Measurements from ENCODE around the gene RUBCNL. TPM values are rescaled to one million over a fixed set of nuclear protein-coding genes. Genes with fewer than 3 reads are reported as not detected.

Gene RUBCNL
- polyA plus RNA-seq, 4 donors = 1.6 to 2.4 (median 2.1) TPM

GRCh38 chr13:46313432-46314257 lies 73.4 kb downstream of the RUBCNL start:
- no peak for DNase-seq (ENCODE audit: low read depth in 4 of 4, low spot score in 3 of 4)

GRCh38 chr13:46313024-46313423 lies 74.0 kb downstream of the RUBCNL start:
- no peak for DNase-seq (ENCODE audit: low read depth in 4 of 4, low spot score in 3 of 4)

DNA sequence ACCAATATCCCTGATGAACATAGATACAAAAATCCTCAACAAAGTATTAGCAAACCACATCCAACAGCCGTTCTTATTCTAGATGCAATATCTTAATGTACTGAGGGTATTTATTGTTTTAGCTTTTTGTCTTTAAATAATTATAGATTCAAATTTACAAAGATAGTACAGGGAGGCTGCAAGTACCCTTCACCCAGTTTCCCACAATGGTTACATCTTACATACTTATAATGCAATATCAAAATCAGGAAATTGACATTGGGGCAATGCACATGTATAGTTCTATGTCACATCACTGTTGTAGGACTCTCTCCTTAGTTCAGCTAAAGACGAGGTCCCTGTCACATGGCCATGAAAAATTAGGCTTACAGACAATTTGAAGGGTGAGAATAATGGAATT lies 75.8 kb downstream of the RUBCNL start:
- no peak for DNase-seq (ENCODE audit: low read depth in 4 of 4, low spot score in 3 of 4)

DNA sequence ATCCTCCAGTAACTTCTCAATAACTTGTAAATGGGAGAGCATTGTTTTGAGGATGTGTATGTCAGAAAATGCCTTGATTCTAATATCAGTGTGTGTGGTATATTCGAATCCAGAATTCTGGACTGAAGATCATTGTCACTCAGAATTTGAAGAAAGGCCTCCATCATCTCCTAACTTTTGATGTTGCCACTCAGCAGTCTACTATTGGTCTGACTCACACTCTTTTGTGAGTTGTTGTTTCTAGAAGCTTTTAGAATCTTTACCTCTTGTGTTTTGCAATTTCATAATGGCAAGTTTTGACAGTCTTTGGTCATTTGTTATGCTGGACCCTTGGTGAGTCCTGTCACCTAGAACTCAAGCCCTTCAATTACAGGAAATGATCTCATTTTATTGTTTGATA lies 77.0 kb downstream of the RUBCNL start:
- DNase-seq (ENCODE audit: low read depth in 4 of 4, low spot score in 3 of 4) = no peak

DNA sequence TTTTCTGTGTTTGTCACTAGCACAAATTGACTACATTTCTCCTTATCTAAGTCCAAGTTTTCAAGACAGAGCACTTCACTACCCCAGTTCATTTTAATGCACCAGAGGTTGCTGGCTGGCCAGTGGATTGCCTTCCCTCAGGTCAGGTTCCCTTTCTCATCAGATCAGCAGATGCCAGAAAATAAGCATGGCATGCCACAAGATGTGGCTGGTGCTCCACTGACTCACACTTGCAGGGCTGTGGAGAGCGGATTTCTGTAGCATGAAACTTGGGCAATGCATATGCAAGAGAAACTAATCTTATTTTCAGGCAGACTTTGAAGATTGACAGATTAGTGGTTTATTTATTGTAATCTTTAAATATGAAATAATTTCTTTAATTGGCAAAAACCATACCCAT lies 79.5 kb downstream of the RUBCNL start:
- DNase-seq (ENCODE audit: low read depth in 4 of 4, low spot score in 3 of 4) = no peak

DNA sequence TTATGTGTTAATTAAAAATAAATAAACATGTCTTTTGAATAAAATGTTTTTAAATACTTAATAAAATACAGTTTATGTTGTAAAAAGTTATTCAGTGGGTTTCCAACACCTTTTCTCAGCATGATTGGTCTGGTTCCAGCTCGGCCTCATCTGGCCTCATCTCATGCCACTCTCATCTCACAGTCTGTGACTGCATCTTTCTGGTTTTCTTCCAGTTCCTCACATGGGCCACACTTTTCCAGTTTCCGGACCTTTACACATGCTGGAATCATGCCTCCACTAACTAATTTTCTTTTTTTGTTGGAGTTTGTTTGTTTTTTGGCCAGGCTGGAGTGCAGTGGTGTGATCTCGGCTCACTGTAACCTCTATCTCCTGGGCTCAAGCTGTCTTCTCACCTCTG lies 82.5 kb downstream of the RUBCNL start:
- DNase-seq (ENCODE audit: low read depth in 4 of 4, low spot score in 3 of 4) = no peak

GRCh38 chr13:46303742-46304385 lies 83.2 kb downstream of the RUBCNL start:
- no peak for DNase-seq (ENCODE audit: low read depth in 4 of 4, low spot score in 3 of 4)

DNA sequence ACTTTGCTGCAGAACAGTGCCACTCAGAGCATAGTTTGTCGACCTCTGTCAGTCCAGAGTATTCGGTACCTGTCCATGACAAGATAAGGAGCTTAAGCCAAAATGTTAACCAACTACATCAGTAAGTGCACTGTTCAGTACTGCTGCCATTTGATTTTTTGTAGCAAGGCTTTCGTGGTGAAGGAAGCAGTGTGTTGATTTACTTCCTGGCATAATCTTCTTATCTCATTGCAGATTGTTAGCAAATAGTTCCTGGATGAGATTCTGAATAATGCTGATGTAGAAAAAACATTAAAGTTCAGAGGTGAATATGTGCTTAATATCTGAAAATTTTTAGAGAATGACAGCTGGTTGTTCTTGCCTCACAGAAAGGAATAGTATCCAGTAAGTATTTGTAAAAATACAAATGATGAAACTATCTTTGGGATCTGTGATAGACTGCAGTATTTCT lies 89.7 kb downstream of the RUBCNL start:
- no peak for DNase-seq (ENCODE audit: low read depth in 4 of 4, low spot score in 3 of 4)

DNA sequence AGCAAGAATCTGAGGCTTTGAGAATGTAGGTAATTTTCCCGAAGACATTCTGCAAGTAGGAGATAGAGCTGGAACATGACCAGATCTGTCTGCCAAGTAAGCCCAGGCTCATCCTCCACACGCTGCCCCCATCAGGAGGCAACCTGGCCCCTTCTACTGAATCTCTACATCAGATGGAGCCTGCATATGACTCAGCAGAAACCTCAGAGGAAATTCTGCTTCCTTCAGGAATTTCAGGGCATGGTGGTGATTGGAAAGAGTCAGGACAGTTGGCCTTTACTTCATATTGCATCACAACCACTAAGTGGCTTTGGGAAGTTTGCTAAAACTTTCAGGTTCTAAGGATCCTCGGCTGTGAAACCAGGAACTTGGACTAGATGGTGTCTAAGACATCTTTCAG lies 90.1 kb downstream of the RUBCNL start:
- no peak for DNase-seq (ENCODE audit: low read depth in 4 of 4, low spot score in 3 of 4)

- DNase-seq (ENCODE audit: low read depth in 4 of 4, low spot score in 3 of 4) = no peak
These were observed 90.8 kb downstream of the RUBCNL start for GRCh38 chr13:46296115-46296822.

GRCh38 chr13:46295491-46296114 lies 91.4 kb downstream of the RUBCNL start:
- DNase-seq (ENCODE audit: low read depth in 4 of 4, low spot score in 3 of 4) = no peak

- no peak for DNase-seq (ENCODE audit: low read depth in 4 of 4, low spot score in 3 of 4)
These were observed 93.6 kb downstream of the RUBCNL start for GRCh38 chr13:46293436-46293835.

Other genes with a start within 250 kb of the RUBCNL start
- 10 to 100 TPM in 3 of 4 donors, 1 to 10 TPM in 1; 8.1 to 14.5 (median 10.5) TPM for gene LCP1, start 205.1 kb downstream of the RUBCNL start, polyA plus RNA-seq (ENCODE audit: insufficient read length in 4 of 4)
- under 1 TPM in 3 of 4 donors, not detected in 1; 0.17 to 0.24 (median 0.22) TPM for gene LRRC63, start 175.3 kb downstream of the RUBCNL start, polyA plus RNA-seq (ENCODE audit: insufficient read length in 4 of 4)
- gene LRCH1, start 165.9 kb upstream of the RUBCNL start, polyA plus RNA-seq (ENCODE audit: insufficient read length in 4 of 4) = 10 to 100 TPM; 28.3 to 37.4 (median 35.2) TPM